Breast epithelium (tissue), 3 donors: ENCODE results near the gene MAST3.

ENCODE experiments used
- POLR2A ChIP-seq: fragments of 450-650 bp; IDR thresholded peaks from one replicate; pipeline ENCODE4 v1.6.1; 2016; ENCODE audit warnings: antibody characterized with exemption, mild to moderate bottlenecking, moderate library complexity
- POLR2AphosphoS5 ChIP-seq, 3 donors: sonication (generic); formaldehyde crosslinking; IDR thresholded peaks; one replicate each; pipeline ENCODE4 v1.6.1; 2017; ENCODE audit warnings: antibody characterized with exemption in 3 of 3

- TF ChIP-seq POLR2A, result no peak
- TF ChIP-seq POLR2AphosphoS5 (IDR thresholded peaks at IDR 0.05), result no peak
Observed at GRCh38 chr19:18072335-18072734, 25.2 kb upstream of the MAST3 start.
